HG03175 (cell line): ENCODE results near the gene ZEB2.

ENCODE experiments used
- ATAC-seq: cut with Tn5 transposase; IDR thresholded peaks from one replicate; pipeline ENCODE4 v1.9.1; 2021; ENCODE audit warnings: mild to moderate bottlenecking, moderate library complexity; ENCODE audit not compliant: unreplicated experiment

Gene ZEB2

DNA sequence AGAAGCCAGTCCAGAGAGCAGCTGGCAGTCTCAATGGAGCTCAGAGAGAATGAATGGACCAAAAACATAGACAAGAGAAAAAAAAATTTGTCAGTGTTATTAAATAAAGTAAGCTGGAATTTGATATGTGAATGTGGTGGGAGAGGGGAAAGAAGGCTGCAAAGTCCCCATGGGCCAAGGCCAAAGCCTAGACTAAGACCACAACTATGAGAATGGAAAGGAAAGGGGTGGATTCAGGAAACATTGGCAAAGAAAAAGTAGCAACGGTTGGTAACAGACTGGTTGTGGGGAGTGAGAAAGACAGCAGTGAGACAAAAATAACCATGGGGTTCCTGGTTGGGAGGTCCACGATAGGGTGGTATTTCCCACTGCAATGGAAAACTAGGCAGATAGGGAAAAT is 47.0 kb downstream of the ZEB2 start:
- no peak for ATAC-seq

DNA sequence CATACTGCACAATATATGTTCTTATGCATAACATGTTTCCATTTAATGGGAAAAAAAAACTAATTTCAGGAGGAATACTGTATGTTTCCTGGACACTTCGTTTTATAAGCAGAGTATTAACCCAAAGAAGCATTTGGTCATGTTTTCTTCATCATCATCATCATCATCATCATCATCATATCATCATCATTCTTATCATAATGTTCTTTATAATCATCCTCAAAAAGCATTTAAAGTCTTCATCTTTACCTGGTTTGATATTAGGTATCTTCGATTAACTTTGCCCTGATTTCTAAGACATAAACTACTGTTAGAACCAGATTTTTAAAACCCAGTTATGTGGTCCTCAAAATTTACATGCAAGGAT is 47.9 kb downstream of the ZEB2 start:
- no peak for ATAC-seq

- peak; percentile 67 for ATAC-seq
Measured at GRCh38 chr2:144471305-144472045, 48.4 kb downstream of the ZEB2 start.

GRCh38 chr2:144470816-144471215 is 49.1 kb downstream of the ZEB2 start:
- ATAC-seq: no peak

DNA sequence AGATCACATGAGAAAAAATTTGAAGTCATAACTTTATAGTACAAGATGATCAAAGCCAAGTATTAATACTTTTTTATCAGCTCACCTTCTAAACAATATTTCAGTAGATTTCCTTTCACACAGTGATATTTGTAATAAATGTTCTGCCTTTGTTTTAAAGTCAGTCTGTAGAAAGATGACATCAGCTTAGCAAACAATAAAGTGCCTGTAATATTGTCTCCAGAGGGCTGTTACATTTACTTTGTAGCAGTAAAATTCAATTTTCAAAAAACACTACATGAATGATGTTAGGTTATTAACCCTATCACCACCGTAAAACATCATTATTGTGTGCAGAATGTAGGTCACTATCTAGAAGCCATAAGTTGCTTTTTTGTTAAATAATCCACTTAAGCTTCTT is 49.6 kb downstream of the ZEB2 start:
- ATAC-seq: no peak

- ATAC-seq: no peak
Measured at GRCh38 chr2:144469798-144470197, 50.1 kb downstream of the ZEB2 start.

DNA sequence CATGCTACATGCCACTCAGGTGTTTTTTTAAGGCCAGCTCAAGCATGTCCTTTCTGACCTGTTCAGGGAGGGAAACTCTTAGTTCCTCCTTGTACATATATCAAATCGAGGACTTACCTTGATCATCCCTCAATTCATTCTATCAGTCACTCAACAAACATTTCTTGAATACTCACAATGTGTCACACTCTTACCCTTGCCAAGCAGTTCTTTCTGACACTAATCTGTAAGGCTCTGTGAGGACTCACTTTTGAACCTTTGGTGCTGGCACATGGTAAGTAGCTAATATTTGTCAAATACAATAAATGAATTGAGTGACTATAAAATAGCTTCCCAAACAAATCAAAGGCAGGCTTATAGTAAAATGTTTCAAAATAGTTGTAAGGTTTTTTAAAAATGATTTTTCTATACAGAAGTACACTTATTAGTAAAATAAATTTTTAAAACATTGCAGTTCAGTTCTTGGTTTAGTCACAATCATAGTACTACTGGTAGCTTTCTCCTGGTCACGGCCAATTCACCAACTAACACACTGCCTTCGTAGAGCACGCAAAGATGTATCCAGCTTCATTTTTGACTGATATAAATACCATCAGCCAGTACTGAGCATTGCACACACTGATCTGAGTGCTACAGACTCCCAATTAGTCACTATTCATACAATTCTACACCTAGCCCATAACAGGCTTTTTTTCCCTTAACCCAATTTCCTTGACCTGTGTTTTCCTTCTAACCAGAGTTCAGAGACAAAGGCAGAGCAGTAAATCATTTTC is 50.9 kb downstream of the ZEB2 start:
- no peak for ATAC-seq

- no peak for ATAC-seq
Measured at GRCh38 chr2:144467502-144468137, 52.3 kb downstream of the ZEB2 start.

DNA sequence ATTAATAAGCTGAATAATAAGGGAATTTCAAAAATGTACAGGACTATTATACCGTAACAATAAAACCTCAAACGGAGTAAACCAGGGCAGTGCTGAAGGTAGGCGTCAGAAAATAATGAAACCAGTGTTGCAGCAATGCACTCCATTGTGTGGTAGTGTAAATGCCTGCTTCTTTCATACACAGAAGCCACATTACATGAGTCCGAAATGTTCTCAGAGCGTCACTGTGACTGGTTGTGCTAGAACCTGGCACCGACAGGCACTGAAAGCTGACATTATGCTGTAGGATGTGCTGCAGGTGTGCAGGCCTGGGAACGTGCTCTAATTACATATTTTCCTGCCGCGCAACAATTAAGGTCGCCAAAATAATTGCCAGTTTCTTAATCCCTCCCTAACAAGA is 53.3 kb downstream of the ZEB2 start:
- ATAC-seq: no peak

DNA sequence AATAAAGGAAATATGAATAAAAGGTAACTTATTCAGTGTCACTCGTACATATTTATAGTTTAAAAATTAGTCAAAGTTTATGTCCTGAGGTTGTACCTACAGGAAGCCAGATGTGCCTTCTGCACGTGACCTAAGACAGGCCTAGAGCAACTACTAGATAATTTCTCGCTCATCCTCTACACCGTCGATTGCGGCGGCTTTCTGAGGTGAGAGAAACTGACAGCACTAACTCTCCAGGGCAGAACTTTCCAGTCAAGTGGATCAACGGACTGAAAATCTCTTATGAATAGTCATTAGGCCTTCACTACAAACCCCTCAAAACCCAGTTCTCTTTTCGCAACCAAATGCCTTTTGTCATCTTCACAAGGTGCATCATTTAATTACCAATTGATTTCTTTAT is 54.2 kb downstream of the ZEB2 start:
- ATAC-seq: no peak

DNA sequence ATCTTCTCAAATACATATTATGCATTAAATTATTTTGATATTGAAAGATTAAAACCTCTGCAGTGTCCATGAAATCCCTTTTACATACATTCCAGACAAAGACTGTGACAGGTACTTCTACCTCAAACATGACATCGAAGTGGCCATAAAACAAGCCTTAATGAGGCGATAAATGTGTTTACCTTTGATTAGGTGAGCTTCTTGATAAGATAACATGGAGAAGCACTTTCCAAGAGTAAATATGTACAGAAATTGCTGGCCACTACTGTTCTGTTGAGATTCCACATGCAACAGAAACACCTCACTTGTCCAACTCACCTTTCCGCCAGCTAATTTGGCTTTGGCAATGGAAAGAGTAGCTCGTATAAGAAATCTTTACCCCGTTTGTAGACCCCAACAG is 55.2 kb downstream of the ZEB2 start:
- ATAC-seq: no peak

- no peak for ATAC-seq
Measured at GRCh38 chr2:144463266-144463665, 56.7 kb downstream of the ZEB2 start.

- no peak for ATAC-seq
Measured at GRCh38 chr2:144462266-144462665, 57.7 kb downstream of the ZEB2 start.

- ATAC-seq: no peak
Measured at GRCh38 chr2:144461308-144461766, 58.6 kb downstream of the ZEB2 start.

GRCh38 chr2:144460727-144461307 is 59.1 kb downstream of the ZEB2 start:
- ATAC-seq: no peak

GRCh38 chr2:144459937-144460336 is 60.0 kb downstream of the ZEB2 start:
- ATAC-seq: peak; percentile 50

GRCh38 chr2:144459286-144459685 is 60.6 kb downstream of the ZEB2 start:
- ATAC-seq: no peak

DNA sequence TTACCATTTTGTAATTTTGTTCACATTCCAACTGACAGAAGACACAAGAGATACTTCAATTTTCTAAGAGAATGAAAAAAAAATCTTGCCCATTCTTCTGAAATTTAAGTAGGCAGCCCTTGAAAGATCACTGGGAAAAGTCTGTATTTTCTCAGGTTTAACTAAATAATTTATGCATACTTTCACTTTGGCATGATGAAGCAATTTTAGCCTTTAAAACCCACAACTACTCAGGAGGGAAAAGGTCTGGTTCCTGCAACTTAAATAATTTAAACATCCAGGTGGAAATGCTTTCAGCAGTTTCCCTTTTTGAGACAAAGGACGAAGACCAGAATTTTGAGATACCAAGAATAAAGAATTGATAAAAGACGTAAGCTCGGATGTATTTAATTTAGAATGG is 61.4 kb downstream of the ZEB2 start:
- no peak for ATAC-seq

GRCh38 chr2:144456680-144457079 is 63.2 kb downstream of the ZEB2 start:
- ATAC-seq: no peak

- no peak for ATAC-seq
Measured at GRCh38 chr2:144455987-144456386, 63.9 kb downstream of the ZEB2 start.

- no peak for ATAC-seq
Measured at GRCh38 chr2:144454466-144455287, 65.2 kb downstream of the ZEB2 start.
